Esophagus muscularis mucosa (tissue), 4 donors: Measurements from ENCODE around the gene POLR3K. TPM values are rescaled to one million over a fixed set of nuclear protein-coding genes. Genes with fewer than 3 reads are reported as not detected.
"Not testable (repeated sequence)": the region's sequence is repeated elsewhere in the genome, so short reads cannot be mapped to it uniquely, and the experiment has no call there.

ENCODE experiments used
- DNase-seq: peaks from one replicate; pipeline ENCODE4 v3.0.0-alpha.2; 2017; ENCODE audit errors: extremely low spot score
- H3K27ac ChIP-seq, 4 donors: fragments of 200-600 bp; sonication (generic); replicated peaks in 1 of 4; 1 replicate in 3 of 4; 2 replicates in 1 of 4; pipeline ENCODE4 v1.5.1; 2016 to 2019; ENCODE audit warnings: mild to moderate bottlenecking in 1 of 4
- H3K27me3 ChIP-seq, 4 donors: fragments of 200-600 bp; sonication (generic); one replicate each; pipeline versions ENCODE4 v1.5.1 to v1.6.0; 2016 to 2019
- H3K36me3 ChIP-seq, 4 donors: fragments of 200-600 bp; sonication (generic); one replicate each; pipeline ENCODE4 v1.5.1; 2016 to 2019
- H3K4me1 ChIP-seq, 4 donors: fragments of 200-600 bp; sonication (generic); one replicate each; pipeline ENCODE4 v1.5.1; 2016 to 2019
- H3K4me3 ChIP-seq, 4 donors: fragments of 200-600 bp; sonication (generic); 1 replicate in 2 of 4; 2 replicates in 2 of 4; pipeline ENCODE4 v1.5.1; 2016 to 2019; ENCODE audit warnings: mild to moderate bottlenecking in 4 of 4, moderate library complexity in 1 of 4
- H3K9me3 ChIP-seq, 4 donors: fragments of 200-600 bp; sonication (generic); 1 replicate in 3 of 4; 2 replicates in 1 of 4; pipeline ENCODE4 v1.5.1; 2016 to 2019
- CTCF ChIP-seq, 3 experiments: fragments of 200-600 bp in 2 of 3; fragments of 450-650 bp in 1 of 3; sonication (generic) in 2 of 3; IDR thresholded peaks; one replicate each; pipeline ENCODE4 v1.5.1; 2017 to 2019; ENCODE audit warnings: antibody characterized with exemption in 3 of 3, mild to moderate bottlenecking in 2 of 3, moderate library complexity in 1 of 3
- EP300 ChIP-seq: sonication (generic); formaldehyde crosslinking; IDR thresholded peaks from one replicate; pipeline ENCODE4 v1.6.1; 2017; ENCODE audit warnings: antibody characterized with exemption
- POLR2A ChIP-seq: fragments of 450-650 bp; IDR thresholded peaks from one replicate; pipeline ENCODE4 v1.6.1; 2017; ENCODE audit warnings: antibody characterized with exemption, moderate library complexity, mild to moderate bottlenecking, low read depth
- POLR2AphosphoS5 ChIP-seq, 2 donors: sonication (generic); formaldehyde crosslinking; IDR thresholded peaks; one replicate each; pipeline ENCODE4 v1.6.1; 2017; ENCODE audit warnings: antibody characterized with exemption in 2 of 2
- WGBS: methylation state at CpG from one replicate; pipeline ENCODE4 v1.1.5; 2018; 5-methylcytosine and 5-hydroxymethylcytosine counted together
- intact Hi-C: fragments of 100-400 bp; cut with DNase I; formaldehyde crosslinking; loops from one replicate; pipeline ENCODE4 v1.15.1; 2023
- total RNA-seq, 4 donors: library from RNA; depleted of rRNA; stranded (reverse); fragments of >200 nt; gene quantifications; one replicate each; pipeline versions ENCODE4 v1.1.0 to v1.2.1, GENCODE V29; 2016

The POLR3K gene
- total RNA-seq, 4 donors from 2014 or later, result 3.3 to 3.8 (median 3.7) TPM

- TF ChIP-seq POLR2AphosphoS5 (IDR thresholded peaks at IDR 0.05) (no peak), CTCF (IDR thresholded peaks at IDR 0.05) (no peak), EP300 (no peak), POLR2A (no peak)
- intact Hi-C loops, result no loop called here
These were observed 2.2 kb upstream of the POLR3K start for GRCh38 chr16:55571-56136.

GRCh38 chr16:54237-54581, 801 bp upstream of the POLR3K start:
- no peak for DNase-seq
- Histone ChIP-seq H3K9me3 (no peaks in the 10 kb centered on the region), H3K36me3 (peaks cover 30 to 56% (median 50%) of the 10 kb centered on the region in 4 donors), H3K27ac (peak overlapping the region; percentile 76 to 90 (median 79)), H3K27me3 (no peaks in the 10 kb centered on the region), H3K4me1 (peaks cover 7 to 45% (median 30%) of the 10 kb centered on the region in 4 donors), H3K4me3 (peak overlapping the region; percentile 71 to 97 (median 87))
- 55% methylated on average over 11 of the region's 12 CpGs for WGBS
- intact Hi-C loops, result no loop called here
- no peak for TF ChIP-seq POLR2AphosphoS5 (IDR thresholded peaks at IDR 0.05)
- no peak for TF ChIP-seq POLR2A

More at GRCh38 chr16:55571-56136, 2.2 kb upstream of the POLR3K start:
- H3K27ac ChIP-seq, result no peak overlapping the region
- H3K4me3 ChIP-seq, result no peak overlapping the region
- H3K9me3 ChIP-seq, result no peaks in the 10 kb centered on the region
- DNase-seq, result no peak
- peaks cover 36 to 60% (median 58%) of the 10 kb centered on the region in 4 donors for H3K36me3 ChIP-seq
- no peaks in the 10 kb centered on the region for H3K27me3 ChIP-seq
- H3K4me1 ChIP-seq, result peaks cover 7 to 42% (median 30%) of the 10 kb centered on the region in 4 donors
- WGBS, result 96% methylated on average over 3 of the region's 11 CpGs

- peaks cover 5 to 45% (median 36%) of the 10 kb centered on the region in 4 donors for H3K36me3 ChIP-seq
- intact Hi-C loops, result no loop called here
- no peaks in the 10 kb centered on the region for H3K27me3 ChIP-seq
- H3K4me3 ChIP-seq, result no peak overlapping the region
- WGBS, result 96% methylated on average over 15 of the region's 15 CpGs
- TF ChIP-seq POLR2AphosphoS5 (IDR thresholded peaks at IDR 0.05) (no peak), EP300 (no peak), CTCF (IDR thresholded peaks at IDR 0.05) (no peak), POLR2A (no peak)
- no peaks in the 10 kb centered on the region for H3K9me3 ChIP-seq
- H3K27ac ChIP-seq, result no peak overlapping the region
- DNase-seq, result no peak
- H3K4me1 ChIP-seq, result peaks cover 7 to 39% (median 30%) of the 10 kb centered on the region in 4 donors
These were observed 2.4 kb downstream of the POLR3K start for GRCh38 chr16:50769-51591.

DNA sequence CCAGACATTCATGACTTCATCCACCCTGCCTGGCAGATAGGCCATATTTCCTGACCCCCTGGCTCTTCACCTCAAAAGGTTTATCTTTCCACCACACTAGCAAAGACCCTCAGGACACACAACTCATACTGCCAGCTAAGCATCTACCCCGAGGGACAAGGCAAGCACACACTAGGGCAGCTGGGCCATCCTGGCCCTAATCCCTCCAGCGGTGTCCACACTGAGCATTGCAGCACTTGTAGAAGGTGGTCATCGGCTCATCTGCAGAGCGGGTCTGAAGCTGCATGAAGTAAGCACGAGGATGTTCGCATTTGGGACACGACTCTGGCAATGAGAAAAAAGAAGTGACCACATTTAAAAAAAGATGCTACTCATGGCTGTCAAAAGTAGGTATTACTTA, 6.2 kb downstream of the POLR3K start:
- DNase-seq, result no peak
- Histone ChIP-seq H3K27ac (no peak overlapping the region), H3K9me3 (no peaks in the 10 kb centered on the region), H3K4me3 (no peak overlapping the region), H3K4me1 (peaks cover 0 to 18% (median 13%) of the 10 kb centered on the region in 4 donors), H3K27me3 (no peaks in the 10 kb centered on the region), H3K36me3 (peaks cover 0 to 68% (median 43%) of the 10 kb centered on the region in 4 donors)
- TF ChIP-seq EP300 (no peak), CTCF (IDR thresholded peaks at IDR 0.05) (no peak), POLR2AphosphoS5 (IDR thresholded peaks at IDR 0.05) (no peak), POLR2A (no peak)
- 93% methylated on average over 7 of the region's 7 CpGs for WGBS
- intact Hi-C loops, result no loop called here

DNA sequence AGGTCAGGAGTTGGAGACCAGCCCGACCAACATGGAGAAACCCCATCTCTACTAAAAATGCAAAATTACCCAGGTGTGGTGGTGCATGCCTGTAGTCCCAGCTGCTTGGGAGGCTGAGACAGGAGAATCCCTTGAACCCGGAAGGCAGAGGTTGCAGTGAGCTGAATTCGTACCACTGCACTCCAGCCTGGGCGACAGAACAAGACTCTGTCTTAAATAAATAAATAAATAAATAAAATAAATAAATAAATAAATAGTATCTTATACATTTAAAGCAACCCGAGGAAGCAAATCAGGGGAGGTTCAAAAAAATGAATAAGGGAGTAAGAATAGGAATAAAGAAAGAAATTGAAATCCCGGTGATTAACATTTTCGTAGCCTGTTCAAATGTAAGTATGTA, 6.9 kb downstream of the POLR3K start:
- H3K27me3 ChIP-seq, intact Hi-C loops, DNase-seq, H3K4me3 ChIP-seq, H3K27ac ChIP-seq, H3K9me3 ChIP-seq: not testable (repeated sequence)
- Histone ChIP-seq H3K4me1 (peaks cover 0 to 11% (median 6%) of the 10 kb centered on the region in 4 donors), H3K36me3 (peaks cover 0 to 68% (median 43%) of the 10 kb centered on the region in 4 donors)
- 93% methylated on average over 7 of the region's 7 CpGs for WGBS
